Neural progenitor cell (in vitro differentiated cells): Measurements from ENCODE around the gene HSFX1.
"Not testable (repeated sequence)": the region's sequence is repeated elsewhere in the genome, so short reads cannot be mapped to it uniquely, and the experiment has no call there.

Experiments used
- CTCF ChIP-seq: fragments of 200-600 bp; sonication (generic); IDR thresholded peaks from 2 replicates; pipeline ENCODE4 v1.5.1; 2017; ENCODE audit warnings: antibody characterized with exemption, mild to moderate bottlenecking
- EZH2 ChIP-seq: fragments of 200-600 bp; sonication (generic); IDR thresholded peaks from 2 replicates; pipeline ENCODE4 v1.6.1; 2017; ENCODE audit warnings: antibody characterized with exemption, mild to moderate bottlenecking, moderate library complexity
- EZH2phosphoT487 ChIP-seq: fragments of 200-600 bp; sonication (generic); IDR thresholded peaks from 2 replicates; pipeline ENCODE4 v1.6.1; 2017; ENCODE audit warnings: antibody characterized with exemption

DNA sequence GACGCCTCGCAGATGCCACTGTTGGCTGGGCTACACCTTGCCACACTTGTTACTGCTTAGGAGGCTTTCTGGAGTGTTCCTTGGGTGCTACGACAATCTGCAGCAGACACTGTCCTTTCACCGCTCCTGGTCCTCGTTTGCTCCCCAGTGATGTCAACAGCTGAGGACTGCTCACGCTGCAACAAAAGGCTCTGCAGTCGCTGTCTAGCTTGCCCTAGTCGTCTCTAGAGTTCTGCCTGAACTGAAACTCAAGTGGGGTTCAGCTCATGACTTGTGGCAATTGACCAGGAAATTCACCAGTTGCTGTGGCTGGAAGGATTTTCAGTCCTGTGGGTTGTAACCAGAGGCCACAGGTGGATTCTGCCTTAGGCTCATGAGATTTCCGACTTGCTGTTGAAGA, 842 bp upstream of the HSFX1 start:
- not testable (repeated sequence) for TF ChIP-seq EZH2, EZH2phosphoT487, CTCF
